ENCODE data around the gene DRC1.
A peak's percentile ranks its signal among the peaks of the same experiment; 100 is the strongest.

Gene DRC1

GRCh38 chr2:26428846-26429245 lies 27.1 kb downstream of the DRC1 start:
- TF ChIP-seq CTCF (IDR thresholded peaks at IDR 0.05; ENCODE audit: low read depth, low read length) = no peak
- no peak overlapping the region for H3K4me3 ChIP-seq (replicated peaks in 1 of 2; ENCODE audit: low read depth in 2 of 2, low read length in 2 of 2)
- DNase-seq (ENCODE audit: low read depth in 2 of 2) = no peak

GRCh38 chr2:26429779-26430578 lies 28.3 kb downstream of the DRC1 start:
- no peak overlapping the region for H3K4me3 ChIP-seq (replicated peaks in 1 of 2; ENCODE audit: low read depth in 2 of 2, low read length in 2 of 2)
- DNase-seq (ENCODE audit: low read depth in 2 of 2) = peak in 1 of 2 donors; percentile 4
- no peak for TF ChIP-seq CTCF (IDR thresholded peaks at IDR 0.05; ENCODE audit: low read depth, low read length)

- no peak overlapping the region for H3K4me3 ChIP-seq (replicated peaks in 1 of 2; ENCODE audit: low read depth in 2 of 2, low read length in 2 of 2)
- TF ChIP-seq CTCF (IDR thresholded peaks at IDR 0.05; ENCODE audit: low read depth, low read length) = no peak
- DNase-seq (ENCODE audit: low read depth in 2 of 2) = peak; percentile 12 to 48
These were observed 29.1 kb downstream of the DRC1 start for GRCh38 chr2:26430826-26431225.

GRCh38 chr2:26432363-26432762 lies 30.6 kb downstream of the DRC1 start:
- no peak for TF ChIP-seq CTCF (IDR thresholded peaks at IDR 0.05; ENCODE audit: low read depth, low read length)
- no peak overlapping the region for H3K4me3 ChIP-seq (replicated peaks in 1 of 2; ENCODE audit: low read depth in 2 of 2, low read length in 2 of 2)
- DNase-seq (ENCODE audit: low read depth in 2 of 2) = no peak

GRCh38 chr2:26432859-26433258 lies 31.1 kb downstream of the DRC1 start:
- DNase-seq (ENCODE audit: low read depth in 2 of 2) = no peak
- TF ChIP-seq CTCF (IDR thresholded peaks at IDR 0.05; ENCODE audit: low read depth, low read length) = no peak
- no peak overlapping the region for H3K4me3 ChIP-seq (replicated peaks in 1 of 2; ENCODE audit: low read depth in 2 of 2, low read length in 2 of 2)

- no peak for TF ChIP-seq CTCF (IDR thresholded peaks at IDR 0.05; ENCODE audit: low read depth, low read length)
- DNase-seq (ENCODE audit: low read depth in 2 of 2) = no peak
- no peak overlapping the region for H3K4me3 ChIP-seq (replicated peaks in 1 of 2; ENCODE audit: low read depth in 2 of 2, low read length in 2 of 2)
These were observed 33.4 kb downstream of the DRC1 start for GRCh38 chr2:26435106-26435505.

GRCh38 chr2:26438526-26438925 lies 36.8 kb downstream of the DRC1 start:
- peak; percentile 35 to 68 for DNase-seq (ENCODE audit: low read depth in 2 of 2)
- no peak for TF ChIP-seq CTCF (IDR thresholded peaks at IDR 0.05; ENCODE audit: low read depth, low read length)
- no peak overlapping the region for H3K4me3 ChIP-seq (replicated peaks in 1 of 2; ENCODE audit: low read depth in 2 of 2, low read length in 2 of 2)
